MM.1S (cell line): ENCODE data around the gene KIAA1755.

Source experiments
- DNase-seq: peaks from one replicate; pipeline ENCODE4 v3.0.0-alpha.2; 2015
- H2AFZ ChIP-seq: fragments of 300-600 bp; sonication (generic); 2 replicates; pipeline ENCODE4 v1.6.0; 2016; ENCODE audit warnings: antibody characterized with exemption, low read length
- H3F3A ChIP-seq: fragments of 300-600 bp; sonication (generic); 2 replicates; pipeline ENCODE4 v1.6.1; 2016; ENCODE audit warnings: mild to moderate bottlenecking, antibody characterized with exemption, low read length, moderate library complexity, mixed read lengths; ENCODE audit not compliant: insufficient read depth
- H3K27ac ChIP-seq: fragments of 300-600 bp; sonication (generic); 2 replicates; pipeline ENCODE4 v1.5.1; 2016; ENCODE audit warnings: mild to moderate bottlenecking, low read length
- H3K27me3 ChIP-seq: fragments of 300-600 bp; sonication (generic); replicated peaks from 2 replicates; pipeline ENCODE4 v1.6.0; 2016; ENCODE audit warnings: low read length; ENCODE audit not compliant: insufficient read depth
- H3K36me3 ChIP-seq: fragments of 300-600 bp; sonication (generic); replicated peaks from 2 replicates; pipeline ENCODE4 v1.6.1; 2016; ENCODE audit warnings: mild to moderate bottlenecking, low read length, mixed read lengths; ENCODE audit not compliant: insufficient read depth
- H3K4me1 ChIP-seq: fragments of 300-600 bp; sonication (generic); 2 replicates; pipeline ENCODE4 v1.6.1; 2016; ENCODE audit warnings: low read length, mixed read lengths
- H3K4me2 ChIP-seq: fragments of 300-600 bp; sonication (generic); 2 replicates; pipeline ENCODE4 v1.6.0; 2016; ENCODE audit warnings: low read depth, low read length
- H3K4me3 ChIP-seq: fragments of 300-600 bp; sonication (generic); 2 replicates; pipeline ENCODE4 v1.5.1; 2016; ENCODE audit warnings: low read length, mixed read lengths
- H3K79me2 ChIP-seq: fragments of 300-600 bp; sonication (generic); 2 replicates; pipeline ENCODE4 v1.6.1; 2016; ENCODE audit warnings: mixed run types, low read length, mixed read lengths
- H3K9ac ChIP-seq: fragments of 300-600 bp; sonication (generic); 2 replicates; pipeline ENCODE4 v1.6.1; 2016; ENCODE audit warnings: low read length, mixed read lengths
- H3K9me2 ChIP-seq: fragments of 300-600 bp; sonication (generic); replicated peaks from 2 replicates; pipeline ENCODE4 v1.6.1; 2016; ENCODE audit warnings: mild to moderate bottlenecking, low read length, mixed read lengths; ENCODE audit not compliant: insufficient read depth
- H3K9me3 ChIP-seq: fragments of 300-600 bp; sonication (generic); replicated peaks from 2 replicates; pipeline ENCODE4 v1.6.1; 2016; ENCODE audit warnings: mild to moderate bottlenecking, low read length, mixed read lengths; ENCODE audit not compliant: insufficient read depth
- H4K20me1 ChIP-seq: fragments of 300-600 bp; sonication (generic); 2 replicates; pipeline ENCODE4 v1.6.1; 2016; ENCODE audit warnings: mild to moderate bottlenecking, low read length, moderate library complexity, mixed read lengths; ENCODE audit not compliant: insufficient read depth
- CTCF ChIP-seq: fragments of 300-600 bp; sonication (generic); IDR thresholded peaks from 2 replicates; pipeline ENCODE4 v1.5.1; 2016; ENCODE audit warnings: antibody characterized with exemption, low read length, mixed read lengths
- EZH2 ChIP-seq: fragments of 300-600 bp; sonication (generic); optimal IDR thresholded peaks from 2 replicates; pipeline ENCODE3; 2017; ENCODE audit warnings: low read depth, mild to moderate bottlenecking, antibody characterized with exemption, low read length, mixed read lengths
- EZH2phosphoT487 ChIP-seq: fragments of 300-600 bp; sonication (generic); IDR thresholded peaks from 2 replicates; pipeline ENCODE4 v1.6.1; 2018; ENCODE audit warnings: antibody characterized with exemption, low read length

The KIAA1755 gene

GRCh38 chr20:38186788-38187221 lies 73.7 kb downstream of the KIAA1755 start:
- Histone ChIP-seq H3K27ac (no peak overlapping the region), H3K4me1 (no peaks in the 10 kb centered on the region), H3F3A (no peaks in the 10 kb centered on the region), H3K36me3 (no peaks in the 10 kb centered on the region), H3K4me2 (no peak overlapping the region), H2AFZ (no peak overlapping the region), H3K9me2 (no peaks in the 10 kb centered on the region), H3K9ac (no peak overlapping the region), H4K20me1 (no peaks in the 10 kb centered on the region), H3K79me2 (no peaks in the 10 kb centered on the region), H3K9me3 (no peaks in the 10 kb centered on the region), H3K4me3 (no peak overlapping the region), H3K27me3 (no peaks in the 10 kb centered on the region)
- no peak for DNase-seq
- TF ChIP-seq EZH2phosphoT487 (no peak), CTCF (no peak), EZH2 (no peak)

- Histone ChIP-seq H2AFZ (no peak overlapping the region), H3K79me2 (no peaks in the 10 kb centered on the region), H4K20me1 (no peaks in the 10 kb centered on the region), H3K4me2 (no peak overlapping the region), H3K27me3 (no peaks in the 10 kb centered on the region), H3K9me3 (no peaks in the 10 kb centered on the region), H3K4me1 (peaks cover 10% of the 10 kb centered on the region; the same call in 1 of the 2 replicates), H3K27ac (no peak overlapping the region), H3K36me3 (no peaks in the 10 kb centered on the region), H3K4me3 (no peak overlapping the region), H3F3A (no peaks in the 10 kb centered on the region), H3K9ac (no peak overlapping the region), H3K9me2 (no peaks in the 10 kb centered on the region)
- TF ChIP-seq EZH2phosphoT487 (no peak), EZH2 (no peak), CTCF (no peak)
- no peak for DNase-seq
These were observed 76.4 kb downstream of the KIAA1755 start for GRCh38 chr20:38184101-38184500.

- Histone ChIP-seq H3K4me1 (peaks cover 10% of the 10 kb centered on the region; the same call in 1 of the 2 replicates), H4K20me1 (no peaks in the 10 kb centered on the region), H3K27ac (no peak overlapping the region), H2AFZ (no peak overlapping the region), H3K4me3 (no peak overlapping the region), H3K9ac (no peak overlapping the region), H3K4me2 (no peak overlapping the region), H3K9me2 (no peaks in the 10 kb centered on the region), H3K9me3 (no peaks in the 10 kb centered on the region), H3K36me3 (no peaks in the 10 kb centered on the region), H3K27me3 (0 out of 2 replicates have a peak, but pooled peaks cover 3% of the 10 kb centered on the region), H3K79me2 (no peaks in the 10 kb centered on the region), H3F3A (no peaks in the 10 kb centered on the region)
- no peak for DNase-seq
- no peak for TF ChIP-seq EZH2phosphoT487
- no peak for TF ChIP-seq CTCF
- TF ChIP-seq EZH2 = no peak
These were observed 78.6 kb downstream of the KIAA1755 start for GRCh38 chr20:38181971-38182370.
